Cortex of kidney (tissue), 1 donor: ENCODE measurements around the gene KIF22.
"Not testable (repeated sequence)": the region's sequence is repeated elsewhere in the genome, so short reads cannot be mapped to it uniquely, and the experiment has no call there.

Experiments
- DNase-seq: peaks from one replicate; lab custom pipeline; 2025; lab: John Stamatoyannopoulos, UW

Gene KIF22

DNA sequence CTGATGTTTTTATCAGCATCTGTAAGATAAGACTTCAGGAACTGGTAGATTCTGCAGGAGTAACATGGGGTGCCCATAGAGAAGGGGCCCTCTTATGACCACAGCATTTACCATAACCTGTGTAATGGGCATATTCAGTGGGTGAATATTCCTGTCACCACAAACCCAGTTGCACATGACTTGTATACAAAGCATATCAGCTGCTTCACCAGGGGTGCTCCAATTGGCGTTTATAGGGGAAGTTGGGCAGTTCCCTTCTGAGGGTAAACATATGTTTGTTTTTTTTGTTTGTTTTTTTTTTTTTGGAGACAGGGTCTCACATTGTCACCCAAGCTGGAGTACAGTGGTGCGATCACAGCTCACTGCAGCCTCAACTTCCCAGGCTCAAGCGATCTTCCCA, 24.0 kb upstream of the KIF22 start:
- no peak for DNase-seq

DNA sequence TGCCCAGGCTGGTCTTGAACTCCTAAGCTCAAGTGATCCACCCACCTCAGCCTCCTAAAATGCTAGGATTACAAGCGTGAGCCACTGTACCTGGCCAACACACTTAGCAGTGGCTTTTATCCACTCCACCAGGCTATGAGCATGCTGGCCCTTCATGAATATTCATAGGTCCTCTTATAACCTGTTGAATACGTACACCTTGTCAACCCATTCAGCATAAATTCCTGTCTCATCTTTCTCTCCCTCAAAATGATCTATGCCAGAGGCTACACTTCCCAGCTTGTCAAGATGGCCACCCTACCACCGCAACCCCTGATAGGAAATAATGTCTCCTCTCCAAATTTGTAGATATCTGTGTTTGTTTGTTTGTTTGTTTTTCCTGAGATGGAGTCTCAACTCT, 23.5 kb upstream of the KIF22 start:
- DNase-seq, result no peak

DNA sequence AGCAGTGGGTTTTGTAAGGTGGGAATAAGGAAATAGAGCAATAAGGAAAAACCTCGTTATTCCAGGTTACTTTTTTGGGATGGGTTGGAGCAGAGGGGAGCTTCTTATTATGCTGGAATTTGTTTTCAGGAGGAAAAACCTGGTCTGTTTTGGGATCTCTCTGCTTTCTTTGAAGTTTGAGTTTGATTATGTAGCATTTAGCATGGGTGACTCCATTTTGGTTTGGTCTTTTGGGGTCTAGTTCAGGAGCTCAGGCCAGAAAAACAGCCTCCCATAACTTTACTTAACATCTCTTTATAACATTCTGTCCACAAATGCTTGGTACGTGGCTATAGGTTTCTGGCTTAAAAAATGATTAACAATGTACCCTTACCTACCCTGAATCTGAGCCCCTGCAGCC, 21.0 kb upstream of the KIF22 start:
- DNase-seq, result no peak

DNA sequence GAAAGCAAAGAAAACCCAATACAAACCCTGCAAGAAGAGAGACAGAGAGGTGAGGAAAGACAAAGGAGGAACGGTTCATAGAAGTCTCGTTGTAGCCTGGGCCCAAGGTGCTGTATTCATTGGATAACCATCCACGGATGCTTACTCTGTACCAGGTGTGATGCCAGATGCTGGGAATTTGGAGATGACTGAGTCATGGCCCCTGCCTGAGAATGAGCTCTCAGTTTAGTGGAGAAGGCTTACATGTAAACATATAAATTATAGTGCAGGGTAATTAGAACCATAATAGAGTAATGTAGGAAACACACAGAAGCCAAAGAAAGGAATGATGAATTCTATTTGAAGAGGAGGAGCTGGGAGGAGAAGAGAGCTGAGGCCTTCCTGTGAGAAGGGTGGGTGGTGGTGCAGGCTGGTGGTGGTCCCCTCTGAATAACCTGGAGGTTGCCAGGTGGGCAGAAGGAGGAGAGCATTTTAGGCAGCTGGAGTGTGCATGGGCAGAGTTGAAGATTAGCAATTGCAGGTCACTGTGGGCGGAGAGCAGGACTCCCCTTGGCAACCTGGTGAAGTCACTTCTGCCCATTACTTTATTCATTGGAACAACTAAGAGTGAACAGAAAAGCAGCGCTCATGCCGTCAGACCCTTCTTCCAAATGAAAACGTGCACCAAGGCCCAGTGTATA, 20.2 kb upstream of the KIF22 start:
- DNase-seq, result no peak

DNA sequence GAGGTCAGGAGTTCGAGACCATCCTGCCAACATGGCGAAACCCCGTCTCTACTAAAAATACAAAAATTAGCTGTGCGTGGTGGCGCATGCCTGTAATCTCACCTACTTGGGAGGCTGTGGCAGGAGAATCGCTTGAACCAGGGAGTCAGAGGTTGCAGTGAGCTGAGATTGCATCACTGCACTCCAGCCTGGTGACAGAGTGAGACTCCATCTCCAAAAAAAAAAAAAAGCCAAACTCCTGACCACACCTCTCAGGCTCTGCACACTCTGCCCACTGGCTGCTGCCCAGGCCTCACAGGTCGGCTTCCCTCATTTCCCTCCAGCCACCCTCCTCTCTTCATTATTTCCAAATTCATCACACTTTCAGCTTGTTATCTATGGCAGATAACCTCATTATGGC, 18.2 kb upstream of the KIF22 start:
- DNase-seq, result not testable (repeated sequence)

DNA sequence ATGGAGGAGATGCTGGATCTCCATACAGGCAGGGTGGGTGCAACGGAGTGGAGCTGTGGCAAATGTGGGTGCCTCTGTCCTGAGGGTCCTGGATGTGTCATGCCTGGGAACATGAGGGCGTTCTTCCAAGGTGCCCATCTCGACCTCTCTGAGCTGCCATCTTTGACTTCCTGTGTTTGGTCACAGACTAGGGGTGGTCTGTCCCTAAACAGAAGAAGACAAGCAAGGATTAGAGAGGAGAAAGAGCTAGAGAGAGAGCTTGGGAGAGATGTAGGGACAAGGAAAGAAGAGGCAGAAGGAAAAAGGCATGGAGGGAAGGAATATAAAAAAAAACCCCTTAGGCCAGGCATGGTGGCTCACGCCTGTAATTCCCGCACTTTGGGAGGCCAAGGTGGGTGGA, 15.8 kb upstream of the KIF22 start:
- no peak for DNase-seq

DNA sequence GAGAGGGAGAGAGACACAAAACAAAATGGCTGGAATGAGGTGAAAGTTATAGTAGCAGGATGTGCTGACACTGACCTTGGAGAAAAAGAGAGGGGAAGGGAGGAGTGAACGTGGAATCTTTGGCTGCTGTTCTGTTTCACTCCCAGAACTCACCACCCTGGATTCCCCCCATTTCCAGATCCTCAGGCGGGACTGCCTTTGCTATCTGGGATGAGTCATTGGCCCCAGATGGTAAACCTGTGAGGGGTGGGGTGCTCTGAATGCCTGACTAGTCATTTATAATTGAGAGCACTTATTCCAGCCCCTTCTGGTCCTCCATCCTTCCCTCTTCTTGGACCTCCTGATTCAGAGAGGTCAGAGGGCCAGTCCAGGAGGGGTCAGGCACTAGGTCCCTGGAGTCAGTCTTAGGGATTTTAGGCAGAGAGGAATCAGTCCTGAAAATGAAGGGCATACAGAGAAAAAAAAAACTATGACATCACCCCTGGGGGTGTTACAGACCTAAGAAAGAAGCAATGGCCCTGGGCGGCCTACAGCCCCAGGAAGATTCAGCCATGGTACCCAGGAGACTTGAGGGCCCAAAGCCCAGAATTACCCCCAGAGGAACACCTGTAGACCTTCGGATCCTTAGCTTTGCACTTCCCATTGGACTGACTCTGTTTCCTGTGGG, 14.7 kb upstream of the KIF22 start:
- DNase-seq, result no peak

DNA sequence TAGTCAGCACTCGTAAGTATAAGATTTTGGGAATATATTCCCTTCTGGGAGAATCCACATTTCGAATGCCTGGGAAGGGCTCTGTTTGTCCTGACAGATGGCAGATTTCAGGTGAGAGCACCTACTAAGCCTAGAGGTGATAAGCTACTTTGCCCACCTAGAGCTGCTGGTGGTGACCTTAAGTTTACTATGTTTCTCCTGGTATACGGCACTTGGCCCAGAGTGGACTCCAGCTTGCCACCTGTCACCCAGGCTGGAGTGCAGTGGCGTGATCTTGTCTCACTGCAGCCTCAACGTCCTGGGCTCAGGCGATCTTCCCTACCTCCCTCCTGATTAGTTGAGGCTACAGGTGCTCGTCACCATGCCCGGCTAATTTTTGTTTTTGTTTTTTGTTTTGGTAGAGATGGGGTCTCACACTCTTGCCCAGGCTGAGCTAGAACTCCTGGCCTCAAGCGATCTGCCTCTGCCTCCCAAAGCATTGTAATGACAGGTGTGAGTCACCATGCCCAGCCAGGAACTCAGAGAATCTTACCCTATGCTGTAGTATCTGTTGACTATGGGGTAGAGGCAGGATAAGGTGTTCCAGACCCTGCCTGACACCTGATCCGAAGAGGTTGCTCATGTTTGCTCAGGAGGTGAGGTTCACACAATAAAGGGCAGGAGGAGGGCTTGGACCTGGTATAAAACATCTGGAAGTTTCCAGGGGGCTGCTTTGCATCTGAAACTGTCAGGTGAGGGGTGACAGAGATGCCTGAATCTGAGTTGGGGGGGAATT, 12.8 kb upstream of the KIF22 start, which contains the start of gene ZG16:
Gene ZG16, plus strand, starts transcription at position 681 of the 775 bp plus-strand sequence. CDS start 1,011 bp downstream, outside the sequence.
- DNase-seq, result no peak

DNA sequence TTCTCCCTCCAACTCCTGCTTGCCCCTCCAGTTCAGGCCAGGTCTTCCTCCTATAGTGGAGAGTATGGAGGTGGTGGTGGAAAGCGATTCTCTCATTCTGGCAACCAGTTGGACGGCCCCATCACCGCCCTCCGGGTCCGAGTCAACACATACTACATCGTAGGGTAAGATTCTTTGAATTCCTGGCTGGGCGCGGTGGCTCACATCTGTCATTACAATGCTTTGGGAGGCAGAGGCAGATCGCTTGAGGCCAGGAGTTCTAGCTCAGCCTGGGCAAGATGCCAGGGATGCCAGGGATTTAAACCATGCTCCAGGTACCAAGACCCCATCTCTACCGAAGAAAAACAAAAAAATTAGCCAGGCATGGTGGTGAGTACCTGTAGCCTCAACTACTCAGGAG, 11.1 kb upstream of the KIF22 start:
- no peak for DNase-seq

DNA sequence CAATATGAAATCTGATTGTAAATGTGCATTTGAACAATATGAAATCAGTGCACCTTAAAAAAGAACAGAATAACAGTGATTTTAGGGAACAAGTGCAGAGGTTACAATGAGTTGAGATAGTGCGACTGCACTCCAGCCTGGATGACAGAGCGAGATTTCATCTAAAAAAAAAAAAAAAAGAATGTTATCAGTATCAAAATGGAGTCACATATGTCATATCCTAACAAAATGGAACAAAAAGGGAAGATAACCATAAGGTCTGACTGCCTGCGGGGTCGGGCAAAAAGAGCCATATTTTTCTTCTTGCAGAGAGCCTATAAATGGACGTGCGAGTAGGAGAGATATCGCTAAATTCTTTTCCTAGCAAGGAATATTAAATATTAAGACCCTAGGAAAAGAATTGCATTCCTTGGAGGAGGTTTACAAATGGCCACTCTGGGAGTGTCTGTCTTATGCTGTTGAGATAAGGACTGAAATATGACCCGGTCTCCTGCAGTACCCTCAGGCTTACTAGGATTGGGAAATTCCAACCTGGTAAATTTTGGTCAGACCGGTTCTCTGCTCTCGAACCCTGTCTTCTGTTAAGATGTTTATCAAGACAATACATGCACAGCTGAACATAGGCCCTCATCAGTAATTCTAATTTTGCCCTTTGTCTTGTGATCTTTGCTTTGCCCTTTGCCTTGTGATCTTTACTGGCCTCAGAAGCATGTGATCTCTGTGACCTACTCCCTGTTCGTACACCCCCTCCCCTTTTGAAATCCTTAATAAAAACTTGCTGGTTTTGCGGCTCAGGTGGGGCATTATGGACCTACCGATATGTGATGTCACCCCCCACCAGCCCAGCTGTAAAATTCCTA, 7.2 kb upstream of the KIF22 start:
- DNase-seq, result not testable (repeated sequence)

DNA sequence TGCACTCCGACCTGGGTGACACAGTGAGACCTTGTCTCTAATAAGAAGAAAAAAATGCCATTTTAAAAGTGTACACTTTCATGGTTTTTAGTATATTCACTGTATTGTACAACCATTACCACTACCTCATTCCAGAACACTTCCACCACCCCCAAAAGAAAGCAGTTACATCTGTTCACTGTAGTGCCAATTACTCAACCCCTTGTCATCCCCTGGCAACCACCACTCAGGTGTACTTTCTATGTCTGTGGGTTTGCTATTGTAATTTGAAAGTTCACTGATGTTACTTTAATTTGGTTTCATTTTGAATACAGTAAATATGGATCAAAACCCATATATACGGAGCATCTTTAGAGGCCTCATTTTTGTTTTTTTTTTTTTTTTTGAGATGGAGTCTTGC, 6.4 kb upstream of the KIF22 start:
- DNase-seq, result no peak

DNA sequence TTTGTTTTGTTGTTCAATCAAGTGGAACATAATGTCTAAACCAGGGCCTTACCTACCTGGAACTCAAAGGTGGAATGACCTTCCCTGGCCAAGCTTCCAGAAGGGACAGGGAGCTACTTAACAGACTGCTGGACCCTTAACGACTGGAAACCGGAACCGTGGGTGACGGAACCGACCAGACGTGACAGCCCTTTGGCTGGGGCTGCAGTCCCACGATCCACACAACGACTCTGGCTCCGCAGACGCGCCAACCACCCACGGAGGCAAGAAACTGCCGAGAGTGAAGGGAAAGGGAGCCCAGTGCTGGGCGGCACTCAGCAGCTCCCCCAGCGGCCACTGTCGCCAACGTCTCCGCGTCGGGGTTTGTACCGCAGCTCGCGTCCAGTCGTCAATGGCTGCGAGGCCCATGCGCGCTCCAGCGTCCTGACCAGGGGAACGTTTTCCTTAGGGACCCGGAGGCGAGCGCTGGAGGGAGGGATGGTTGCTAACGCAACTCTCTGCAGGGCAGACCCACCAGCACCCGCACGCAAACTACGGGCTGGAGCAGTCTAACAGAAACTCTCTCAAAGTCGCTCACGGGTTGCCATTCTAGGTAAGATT, 5.5 kb upstream of the KIF22 start:
- DNase-seq, result no peak

DNA sequence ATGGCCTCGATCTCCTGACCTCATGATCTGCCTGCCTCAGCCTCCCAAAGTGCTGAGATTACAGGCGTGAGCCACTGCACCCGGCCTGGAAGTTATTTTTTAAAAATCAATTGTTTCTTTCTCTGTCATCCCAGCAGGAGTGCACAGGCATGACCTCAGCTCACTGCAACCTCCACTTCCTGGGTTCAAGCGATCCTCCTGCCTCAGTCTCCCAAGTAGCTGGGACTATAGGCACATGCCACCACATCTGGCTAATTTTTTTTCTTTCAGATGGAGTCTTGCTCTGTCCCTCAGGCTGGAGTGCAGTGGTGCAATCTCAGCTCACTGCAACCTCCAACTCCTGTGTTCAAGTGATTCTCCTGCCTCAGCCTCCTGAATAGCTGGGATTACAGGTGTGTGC, 3.4 kb upstream of the KIF22 start:
- DNase-seq, result not testable (repeated sequence)

DNA sequence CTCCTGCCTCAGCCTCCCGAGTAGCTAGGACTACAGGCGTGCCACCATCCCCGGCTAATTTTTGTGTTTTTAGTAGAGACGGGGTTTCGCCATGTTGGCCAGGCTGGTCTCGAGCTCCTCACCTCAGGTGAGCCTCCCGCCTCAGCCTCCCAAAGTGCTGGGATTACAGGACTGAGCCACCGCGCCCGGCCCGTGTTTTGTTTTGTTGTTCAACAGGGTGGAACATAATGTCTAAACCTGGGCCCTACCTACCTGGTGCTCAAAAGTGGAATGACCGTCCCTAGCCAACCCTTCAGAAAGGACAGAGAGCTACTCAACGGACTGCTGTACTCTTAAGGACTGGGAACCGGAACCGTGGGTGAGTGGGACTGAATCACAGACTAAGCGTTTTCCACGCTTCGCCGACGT, 772 bp upstream of the KIF22 start:
- DNase-seq, result no peak

DNA sequence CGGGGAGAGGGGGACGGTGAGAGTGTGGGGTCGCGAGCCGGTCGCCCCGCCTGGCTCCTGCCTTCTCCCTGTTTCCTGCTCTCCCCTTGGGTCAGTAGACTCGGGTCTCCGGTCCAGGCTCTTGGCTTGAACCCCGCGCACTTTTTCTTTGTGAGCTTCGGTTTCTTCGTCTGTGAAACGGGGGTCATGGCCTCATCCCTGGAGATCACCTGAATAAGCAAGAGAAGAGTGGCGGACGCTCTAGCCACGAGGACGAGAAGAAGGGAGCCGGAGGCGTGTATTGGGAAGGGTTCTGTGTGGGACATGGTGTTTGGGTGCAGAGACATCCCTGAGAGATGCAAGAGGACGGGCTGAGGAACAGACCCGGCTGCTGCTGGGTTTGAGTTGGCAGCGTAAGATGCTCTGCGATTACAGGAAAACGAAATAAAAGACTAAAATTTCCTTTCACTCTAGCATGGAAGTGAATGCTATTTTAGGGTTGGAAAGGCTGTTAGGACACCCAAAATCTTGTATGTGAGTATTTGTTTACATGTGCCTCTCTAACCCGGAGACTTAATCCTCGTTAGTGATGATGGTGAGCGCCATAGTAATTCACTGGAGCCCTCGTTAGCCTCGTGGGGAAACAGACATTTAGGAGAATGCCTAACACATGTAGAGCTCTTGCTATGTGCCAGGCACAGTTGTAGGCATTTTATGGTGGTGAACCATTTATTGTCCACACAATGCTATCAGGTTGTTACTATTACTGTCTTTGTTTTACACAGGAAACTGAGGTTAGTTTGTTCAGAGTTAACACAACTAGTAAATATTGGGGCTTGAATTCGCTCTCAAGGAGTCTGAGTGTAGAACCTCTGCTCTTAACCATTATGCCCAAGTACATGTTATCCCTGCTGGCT, 646 bp downstream of the KIF22 start:
- no peak for DNase-seq

DNA sequence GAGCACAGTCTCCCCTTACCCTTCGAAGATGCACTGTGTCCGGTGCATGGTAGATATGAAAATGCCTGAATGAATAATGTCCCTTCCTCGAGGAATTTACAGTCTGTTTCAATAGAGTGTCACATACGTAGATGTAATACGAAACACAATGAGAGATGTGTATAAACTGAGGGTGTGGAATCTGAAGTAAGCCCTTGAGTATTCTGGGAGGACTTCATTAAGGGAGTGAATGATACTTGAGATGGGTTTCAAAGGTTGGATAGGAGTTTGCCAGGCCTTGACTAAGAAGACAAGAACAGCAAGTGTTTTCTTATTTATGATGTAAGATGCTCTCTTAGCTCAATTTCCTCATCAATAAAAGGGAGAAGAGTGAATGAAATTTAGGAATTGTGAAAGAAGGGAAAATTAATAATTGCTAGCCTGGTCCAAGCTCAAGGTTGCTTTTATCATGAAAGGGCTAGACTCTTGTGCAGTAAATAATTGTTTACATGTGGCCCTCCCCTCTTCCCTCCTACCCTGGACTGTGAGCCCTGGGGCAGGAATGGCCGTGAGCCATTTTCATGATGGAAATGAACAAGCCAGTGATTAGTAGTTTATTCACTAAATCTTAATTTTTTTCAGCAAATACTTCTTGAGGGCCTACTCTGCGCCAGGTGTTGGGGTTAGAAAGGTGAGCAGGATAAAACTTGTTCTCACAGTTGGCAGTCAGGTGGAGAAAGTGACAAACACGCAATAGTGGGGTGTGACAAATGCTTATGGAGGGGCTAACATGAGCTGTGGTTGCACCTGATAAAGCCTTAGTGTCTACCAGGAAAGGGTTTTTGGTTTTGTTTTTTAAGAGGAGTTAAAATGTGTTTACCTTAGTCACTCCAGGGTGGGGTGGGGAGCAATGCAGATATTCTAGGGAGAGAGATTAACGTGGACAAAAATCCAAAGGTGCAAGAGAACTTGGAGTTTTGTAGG, 1.6 kb downstream of the KIF22 start:
- no peak for DNase-seq

DNA sequence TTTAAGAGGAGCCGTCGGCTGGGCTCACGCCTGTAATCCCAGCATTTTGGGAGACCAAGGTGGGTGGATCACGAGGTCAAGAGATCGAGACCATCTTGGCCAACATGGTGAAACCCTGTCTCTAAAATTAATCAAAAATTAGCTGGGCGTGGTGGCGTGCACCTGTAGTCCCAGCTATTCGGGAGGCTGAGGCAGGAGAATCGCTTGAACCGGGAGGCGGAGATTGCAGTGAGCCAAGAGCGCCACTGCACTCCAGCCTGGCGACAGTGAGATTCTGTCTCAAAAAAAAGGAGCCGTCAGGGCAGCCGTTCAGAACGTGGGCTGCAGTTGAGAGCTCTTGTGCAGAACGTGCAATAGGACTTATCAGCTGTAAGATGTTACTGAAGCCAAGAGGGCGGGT, 2.6 kb downstream of the KIF22 start:
- not testable (repeated sequence) for DNase-seq

DNA sequence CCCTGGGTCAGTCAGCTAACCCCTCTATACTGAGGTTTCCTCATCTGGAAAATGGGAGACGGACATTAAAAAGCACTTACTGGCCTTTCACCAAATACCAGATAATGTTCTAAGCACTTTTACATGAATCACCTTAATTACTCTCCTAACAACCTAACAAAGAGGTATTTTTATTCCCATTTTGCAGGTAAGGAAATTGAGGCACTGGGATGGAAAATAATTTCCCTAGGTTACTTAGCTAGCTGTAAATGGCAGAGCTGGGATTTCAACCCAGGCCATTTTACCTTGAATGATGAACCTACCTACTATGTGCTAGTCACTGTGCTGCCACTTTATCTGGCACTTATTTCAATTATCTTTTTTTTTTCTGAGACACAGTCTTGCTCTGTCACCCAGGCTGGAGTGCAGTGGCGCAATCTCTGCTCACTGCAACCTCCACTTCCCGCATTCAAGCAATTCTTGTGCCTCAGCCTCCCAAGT, 3.7 kb downstream of the KIF22 start:
- no peak for DNase-seq

DNA sequence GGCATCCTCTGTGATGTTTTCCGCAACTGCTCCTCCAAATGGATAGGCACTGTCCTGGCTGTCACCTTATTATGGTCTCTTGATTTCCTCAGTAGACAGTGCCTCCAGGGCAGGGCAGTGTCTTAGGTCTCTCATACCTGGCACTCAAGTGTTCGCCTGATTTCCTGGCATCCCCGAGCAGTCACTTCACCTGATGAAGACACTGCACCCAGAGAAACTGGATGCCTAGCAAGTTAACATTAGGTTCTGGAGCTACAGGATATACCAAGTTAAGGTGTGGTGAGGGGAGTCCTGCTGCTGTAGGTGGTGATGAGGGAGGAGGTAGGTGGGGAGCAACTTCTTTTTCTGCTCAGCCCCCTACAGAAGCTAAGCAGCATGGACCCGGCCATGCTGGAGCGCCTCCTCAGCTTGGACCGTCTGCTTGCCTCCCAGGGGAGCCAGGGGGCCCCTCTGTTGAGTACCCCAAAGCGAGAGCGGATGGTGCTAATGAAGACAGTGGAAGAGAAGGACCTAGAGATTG, 11.9 kb downstream of the KIF22 start:
- DNase-seq, result no peak
